H1 (cell line): Measurements from ENCODE around the gene NMRK2. TPM values are rescaled to one million over a fixed set of nuclear protein-coding genes. Genes with fewer than 3 reads are reported as not detected.
A peak's percentile ranks its signal among the peaks of the same experiment; 100 is the strongest.

Experiments
- CTCF ChIA-PET: fragments of 300-600 bp; sonication (Branson Sonifier 250); formaldehyde crosslinking; loops from one replicate; lab custom pipeline; 2021; ENCODE audit not compliant: partially characterized antibody; lab: Charles Lee
- POLR2A ChIA-PET: fragments of 300-600 bp; sonication (Branson Sonifier 250); formaldehyde crosslinking; loops from one replicate; lab custom pipeline; 2021; ENCODE audit warnings: inconsistent platforms; ENCODE audit not compliant: partially characterized antibody; lab: Charles Lee
- DNase-seq, 2 experiments: peaks; one replicate each; pipeline versions ENCODE4 v3.0.0 to v3.0.0-alpha.2; 2010 to 2022; ENCODE audit warnings: low spot score in 2 of 2, low read depth in 1 of 2, mixed read lengths in 1 of 2
- FAIRE-seq: peaks from 2 replicates; lab custom pipeline; 2011; peaks lifted over from hg19 to GRCh38; lab: Jason Lieb, UNC
- H2AFZ ChIP-seq: 2 replicates; pipeline ENCODE4 v1.8.1; 2012; ENCODE audit warnings: low read length, inconsistent platforms
- H2AK5ac ChIP-seq: 2 replicates; pipeline ENCODE4 v1.6.1; 2013; ENCODE audit warnings: low read depth, low read length
- H2BK120ac ChIP-seq: replicated peaks from 2 replicates; pipeline ENCODE3; 2013; ENCODE audit warnings: low read depth, low read length, inconsistent platforms
- H2BK12ac ChIP-seq: 2 replicates; pipeline ENCODE4 v1.6.1; 2013; ENCODE audit warnings: low read depth, low read length
- H2BK15ac ChIP-seq: 2 replicates; pipeline ENCODE4 v1.6.1; 2013; ENCODE audit warnings: low read length
- H2BK20ac ChIP-seq: 2 replicates; pipeline ENCODE4 v1.6.1; 2013; ENCODE audit warnings: low read length
- H2BK5ac ChIP-seq: 2 replicates; pipeline ENCODE4 v1.6.1; 2013; ENCODE audit warnings: low read depth, low read length
- H3K14ac ChIP-seq: 2 replicates; pipeline ENCODE4 v1.6.1; 2013; ENCODE audit warnings: inconsistent platforms; ENCODE audit not compliant: insufficient read length
- H3K18ac ChIP-seq: 2 replicates; pipeline ENCODE4 v1.6.1; 2013; ENCODE audit warnings: low read length; ENCODE audit errors: extremely low read depth
- H3K23ac ChIP-seq: 2 replicates; pipeline ENCODE4 v1.6.1; 2013; ENCODE audit warnings: inconsistent platforms; ENCODE audit not compliant: insufficient read length
- H3K23me2 ChIP-seq: 2 replicates; pipeline ENCODE4 v1.6.1; 2013; ENCODE audit warnings: low read depth, low read length
- H3K27ac ChIP-seq: 2 replicates; pipeline ENCODE4 v1.6.1; 2011; ENCODE audit warnings: low read depth, low read length, inconsistent platforms
- H3K27me3 ChIP-seq, 4 experiments: replicated peaks in 1 of 4; 1 replicate in 1 of 4; 2 replicates in 3 of 4; pipeline versions ENCODE4 v1.6.1 to v1.8.1; 2011 to 2013; ENCODE audit warnings: low read length in 3 of 4, mild to moderate bottlenecking in 3 of 4, inconsistent platforms in 2 of 4, mixed read lengths in 2 of 4, moderate library complexity in 1 of 4; ENCODE audit not compliant: control insufficient read depth in 3 of 4, insufficient read depth in 3 of 4; ENCODE audit errors: extremely low read depth in 1 of 4
- H3K36me3 ChIP-seq, 4 experiments: 2 replicates each; pipeline versions ENCODE4 v1.6.1 to v1.8.1; 2011 to 2013; ENCODE audit warnings: mild to moderate bottlenecking in 4 of 4, low read length in 3 of 4, moderate library complexity in 2 of 4, control low read depth in 1 of 4, inconsistent platforms in 1 of 4; ENCODE audit not compliant: insufficient read depth in 4 of 4, control insufficient read depth in 2 of 4
- H3K4ac ChIP-seq: replicated peaks from 2 replicates; pipeline ENCODE3; 2013; ENCODE audit warnings: low read length, low read depth, mixed read lengths, inconsistent platforms; ENCODE audit not compliant: insufficient read length
- H3K4me1 ChIP-seq, 4 experiments: replicated peaks in 1 of 4; 1 replicate in 1 of 4; 2 replicates in 3 of 4; pipeline versions ENCODE4 v1.6.1 to v1.8.1; 2011 to 2013; ENCODE audit warnings: low read length in 3 of 4, inconsistent platforms in 2 of 4, mixed read lengths in 1 of 4; ENCODE audit not compliant: insufficient read depth in 4 of 4, control insufficient read depth in 3 of 4
- H3K4me2 ChIP-seq, 2 experiments: 2 replicates each; pipeline versions ENCODE4 v1.6.1 to v1.8.1; 2011 to 2013; ENCODE audit warnings: low read depth in 2 of 2, low read length in 2 of 2, control low read depth in 1 of 2, inconsistent platforms in 1 of 2, mild to moderate bottlenecking in 1 of 2; ENCODE audit not compliant: insufficient read depth in 1 of 2
- H3K4me3 ChIP-seq, 4 experiments: fragments of 200-600, 300-600 bp in 1 of 4; sonication (generic), shearing (Covaris generic), sonication (Bioruptor Twin) in 1 of 4; 2 replicates each; pipeline versions ENCODE4 v1.5.1 to v1.8.1; 2011 to 2016; ENCODE audit warnings: low read length in 4 of 4, low read depth in 3 of 4, control low read depth in 2 of 4, inconsistent platforms in 2 of 4, mild to moderate bottlenecking in 2 of 4, mixed read lengths in 1 of 4, moderate library complexity in 1 of 4; ENCODE audit not compliant: insufficient read depth in 2 of 4; ENCODE audit errors: extremely low read depth in 1 of 4
- H3K56ac ChIP-seq: replicated peaks from 2 replicates; pipeline ENCODE3; 2013; ENCODE audit warnings: low read depth, mild to moderate bottlenecking, mixed read lengths, low read length, inconsistent platforms; ENCODE audit not compliant: insufficient read length
- H3K79me1 ChIP-seq: 2 replicates; pipeline ENCODE4 v1.6.1; 2013; ENCODE audit warnings: low read depth, low read length, control low read depth
- H3K79me2 ChIP-seq, 2 experiments: 2 replicates each; pipeline versions ENCODE4 v1.6.1 to v1.8.1; 2012 to 2013; ENCODE audit warnings: low read length in 2 of 2, mild to moderate bottlenecking in 2 of 2, inconsistent platforms in 1 of 2; ENCODE audit not compliant: insufficient read depth in 2 of 2, control insufficient read depth in 1 of 2
- H3K9ac ChIP-seq, 4 experiments: replicated peaks in 1 of 4; 1 replicate in 1 of 4; 2 replicates in 3 of 4; pipeline versions ENCODE4 v1.6.1 to v1.8.1; 2011 to 2013; ENCODE audit warnings: low read depth in 3 of 4, low read length in 3 of 4, control low read depth in 2 of 4, mild to moderate bottlenecking in 2 of 4, moderate library complexity in 2 of 4, inconsistent platforms in 1 of 4; ENCODE audit errors: extremely low read depth in 1 of 4
- H3K9me3 ChIP-seq, 2 experiments: 2 replicates each; pipeline versions ENCODE4 v1.6.1 to v1.8.1; 2012 to 2013; ENCODE audit warnings: mild to moderate bottlenecking in 2 of 2, moderate library complexity in 2 of 2, control low read depth in 1 of 2, inconsistent platforms in 1 of 2, low read depth in 1 of 2, low read length in 1 of 2, mixed read lengths in 1 of 2; ENCODE audit not compliant: insufficient read depth in 2 of 2
- H4K20me1 ChIP-seq, 2 experiments: replicated peaks in 1 of 2; 2 replicates each; pipeline versions ENCODE3 to v1.8.1; 2011 to 2013; ENCODE audit warnings: inconsistent platforms in 2 of 2, low read length in 2 of 2, mild to moderate bottlenecking in 1 of 2; ENCODE audit not compliant: insufficient read depth in 2 of 2, control insufficient read depth in 1 of 2
- H4K5ac ChIP-seq: 2 replicates; pipeline ENCODE4 v1.6.1; 2013; ENCODE audit warnings: low read length, low read depth, mixed read lengths, inconsistent platforms; ENCODE audit not compliant: insufficient read length
- H4K8ac ChIP-seq: 2 replicates; pipeline ENCODE4 v1.8.0; 2013; ENCODE audit warnings: mild to moderate bottlenecking, moderate library complexity, low read length, inconsistent platforms; ENCODE audit not compliant: insufficient read depth; ENCODE audit errors: extremely low read depth
- H4K91ac ChIP-seq: replicated peaks from 2 replicates; pipeline ENCODE3; 2013; ENCODE audit warnings: low read length, mixed read lengths, inconsistent platforms; ENCODE audit not compliant: insufficient read length
- POLR2AphosphoS5 ChIP-seq: IDR thresholded peaks from 2 replicates; pipeline ENCODE4 v1.6.1; 2011; ENCODE audit warnings: low read depth, low read length
- SIX5 ChIP-seq: IDR thresholded peaks from 2 replicates; pipeline ENCODE4 v1.6.1; 2011; ENCODE audit warnings: mild to moderate bottlenecking, low read depth, low read length
- WGBS, 2 experiments: shearing (Covaris generic) in 1 of 2; methylation state at CpG; one replicate each; pipeline versions ENCODE4 v1.1.6 to v1.1.7; 2013 to 2015; ENCODE audit warnings: low lambda C conversion rate in 2 of 2, mixed read lengths in 2 of 2, inconsistent platforms in 1 of 2, low coverage in 1 of 2, missing lambda C conversion rate in 1 of 2; ENCODE audit not compliant: insufficient replicate concordance in 2 of 2, insufficient coverage in 1 of 2, insufficient read length in 1 of 2; ENCODE audit errors: extremely low coverage in 1 of 2, missing lambda C conversion rate in 1 of 2; 5-methylcytosine and 5-hydroxymethylcytosine counted together
- polyA plus RNA-seq, 7 experiments: library from polyadenylated mRNA; depleted of rRNA in 3 of 7; stranded (reverse) in 5 of 7; unstranded in 2 of 7; fragments of >200 nt in 5 of 7; fragments of 200-250 nt in 2 of 7; gene quantifications; 1 replicate in 5 of 7; 2 replicates in 1 of 7; 4 replicates in 1 of 7; pipeline versions ENCODE4 v1.2.1 to v1.2.3, GENCODE V29; 2011 to 2013; ENCODE audit warnings: missing spikeins in 2 of 7, mixed read lengths in 2 of 7
- total RNA-seq: library from RNA; stranded (reverse); fragmentation: NEBNext Ultra II Directional; extraction: Animal tissue kit (Norgen Biotek cat#: 25700); gene quantifications from 2 replicates; pipeline ENCODE4 v1.2.1, GENCODE V29; 2021

NMRK2 gene
- total and polyA plus RNA-seq, 2 of the 8 experiments (the other 6 are each of a cell fraction or from before 2014, with no cell fraction given) = 87.4 to 206 TPM

DNA sequence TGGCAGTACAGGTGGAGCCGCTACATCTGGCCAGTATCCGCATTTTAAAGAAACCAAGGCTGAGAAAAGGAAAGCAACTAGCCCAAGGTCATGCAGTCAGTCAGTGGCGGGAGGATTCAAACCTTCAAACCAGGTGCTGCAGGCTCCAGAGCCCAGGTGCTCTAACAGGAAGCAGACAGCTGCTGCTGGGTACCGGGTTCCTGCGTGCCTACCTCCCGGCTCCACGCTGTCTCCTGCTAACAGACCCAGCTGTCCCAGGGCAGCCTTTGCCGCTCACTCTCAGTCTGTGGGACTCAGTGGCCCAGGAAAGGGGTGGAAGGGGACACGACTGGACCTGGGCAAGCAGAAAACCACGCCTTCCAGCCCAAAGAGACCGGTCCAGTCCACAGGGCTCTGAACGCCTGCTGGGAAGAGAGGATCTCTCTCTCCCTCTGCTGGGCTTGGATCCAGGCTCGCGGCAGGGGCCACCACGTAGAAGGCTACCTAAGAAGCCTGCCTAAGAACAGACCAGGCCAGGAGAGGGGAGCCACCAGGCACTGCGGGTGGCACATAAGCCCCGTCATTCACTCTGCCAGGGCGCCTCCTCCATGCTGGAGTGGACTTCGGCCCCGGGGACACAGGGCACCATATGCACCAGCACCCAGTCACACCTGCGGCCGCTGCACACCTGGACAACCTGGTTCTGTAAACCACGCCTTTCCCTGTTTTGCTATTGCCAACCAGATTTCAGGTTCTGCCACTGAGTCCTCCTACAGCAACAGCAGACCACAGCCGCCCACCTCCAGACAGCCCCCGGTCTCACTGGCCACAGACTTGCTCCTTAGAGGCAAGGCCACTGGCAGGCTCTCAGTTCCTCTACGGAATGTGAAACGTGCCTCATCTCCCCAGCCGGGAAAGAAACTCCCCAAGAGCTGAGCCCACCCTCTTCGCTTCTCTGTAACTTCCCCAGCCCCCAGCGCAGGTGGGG, 33.5 kb downstream of the NMRK2 start:
- DNase-seq (no peak), FAIRE-seq (no peak)
- H2BK120ac ChIP-seq = no peak overlapping the region
- no peak overlapping the region for H2AK5ac ChIP-seq
- no peak overlapping the region for H3K23ac ChIP-seq
- no peaks in the 10 kb centered on the region for H3K9me3 ChIP-seq
- CTCF ChIA-PET = no interaction called here
- no peak overlapping the region for H3K4ac ChIP-seq
- no peak overlapping the region; the same call in 1 of the 2 replicates for H2BK5ac ChIP-seq
- H3K14ac ChIP-seq = no peak overlapping the region
- no peak overlapping the region for H2AFZ ChIP-seq
- H4K91ac ChIP-seq = no peak overlapping the region
- peaks cover 15 to 27% of the 10 kb centered on the region in 2 experiments for H4K20me1 ChIP-seq
- H3K79me2 ChIP-seq = peaks cover 8 to 42% of the 10 kb centered on the region in 2 experiments; a peak in 3 of 4 replicates
- H3K4me2 ChIP-seq = no peak overlapping the region
- no peak overlapping the region for H2BK15ac ChIP-seq
- H3K79me1 ChIP-seq = peaks cover 8% of the 10 kb centered on the region
- POLR2A ChIA-PET = interaction anchor here (0.6 to 24.8 kb wide), 5 partner anchors 11 to 76 kb away, joined by 3 to 870 read pairs (median 7); partner anchors contain the start of genes EEF2 and NMRK2
- H3K18ac ChIP-seq = no peak overlapping the region
- WGBS, 2 experiments = 87% methylated on average over 30 of the region's 30 CpGs; no CpG with 5 or more reads in 1 of the 2 experiments
- H3K4me1 ChIP-seq = peaks cover 2 to 17% (median 6%) of the 10 kb centered on the region in 4 experiments; a peak in 6 of 7 replicates
- no peak overlapping the region for H3K56ac ChIP-seq
- H3K4me3 ChIP-seq = no peak overlapping the region
- no peak overlapping the region for H2BK20ac ChIP-seq
- H3K23me2 ChIP-seq = peaks cover 7% of the 10 kb centered on the region; the same call in 1 of the 2 replicates
- H3K36me3 ChIP-seq = peaks cover 21 to 50% (median 37%) of the 10 kb centered on the region in 4 experiments
- H4K8ac ChIP-seq = peak overlapping the region; percentile 86
- no peak overlapping the region for H2BK12ac ChIP-seq
- peak; percentile 17 for TF ChIP-seq POLR2AphosphoS5
- no peak for TF ChIP-seq SIX5
- H3K27me3 ChIP-seq = no peaks in the 10 kb centered on the region
- H4K5ac ChIP-seq = no peak overlapping the region
- H3K27ac ChIP-seq = peak overlapping the region; percentile 57
- H3K9ac ChIP-seq = no peak overlapping the region
